Superior temporal gyrus (tissue), 1 donor: ENCODE data around the gene PARD3.
"Not testable (repeated sequence)": the region's sequence is repeated elsewhere in the genome, so short reads cannot be mapped to it uniquely, and the experiment has no call there.

ENCODE experiments used
- DNase-seq: peaks from one replicate; pipeline ENCODE4 v3.0.0-alpha.2; 2016; ENCODE audit errors: extremely low spot score

The PARD3 gene

DNA sequence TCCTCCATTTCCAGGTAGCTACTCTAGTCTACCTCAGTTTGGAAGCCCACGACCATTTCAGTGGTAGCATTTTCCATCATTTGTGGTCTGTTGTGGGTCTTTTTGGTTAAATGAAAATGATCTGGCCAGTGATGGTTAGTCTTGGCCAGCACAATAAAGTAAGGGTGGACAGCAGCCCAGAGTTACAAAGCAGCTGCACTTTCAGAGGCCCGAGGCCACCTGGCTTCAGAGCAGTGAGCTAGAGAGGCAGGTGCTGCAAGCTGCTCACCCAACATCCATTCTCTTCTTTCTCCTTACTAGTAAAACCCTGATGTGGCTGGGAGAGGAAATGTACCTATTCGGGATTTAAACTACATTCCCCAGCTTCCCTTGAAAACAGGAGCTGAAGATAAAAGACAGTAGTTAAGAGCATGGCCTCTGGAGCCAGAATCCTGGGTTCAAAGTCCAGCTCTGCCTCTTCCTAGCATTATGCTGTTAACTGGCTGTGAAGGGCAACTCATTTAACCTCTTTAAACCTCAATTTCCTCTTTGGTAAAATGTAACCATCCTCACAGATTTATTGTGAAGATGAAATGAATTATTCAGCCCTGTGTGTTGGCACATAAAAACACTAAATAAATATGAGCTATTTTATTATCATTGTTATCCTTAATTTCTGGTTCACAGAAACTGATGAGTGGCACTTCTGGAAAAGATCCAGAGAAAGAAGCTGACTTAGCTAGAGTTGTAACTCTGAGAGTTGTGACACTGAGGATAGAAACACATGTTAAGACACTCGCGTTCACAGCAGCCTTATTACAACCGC, 517.4 kb downstream of the PARD3 start:
- DNase-seq = no peak

DNA sequence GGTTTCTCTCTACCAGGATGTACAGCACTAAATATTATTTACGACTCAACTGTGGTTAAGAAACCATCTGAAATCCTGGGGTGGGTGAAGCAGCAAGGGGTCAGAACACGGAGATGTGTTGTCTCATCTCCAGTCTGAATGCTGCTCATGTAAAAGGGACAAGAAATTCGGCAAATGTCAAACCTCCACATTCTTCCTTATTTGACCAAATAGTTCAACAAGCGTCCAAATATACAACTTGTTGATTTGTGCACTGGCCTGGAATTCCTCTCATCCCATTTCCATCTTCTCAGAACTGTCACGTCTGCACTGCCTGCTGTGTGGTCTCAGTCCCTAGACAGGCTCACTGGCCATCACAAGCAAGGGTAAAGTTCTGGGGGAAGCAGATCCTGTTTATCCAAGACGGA, 520.0 kb downstream of the PARD3 start:
- DNase-seq = no peak

DNA sequence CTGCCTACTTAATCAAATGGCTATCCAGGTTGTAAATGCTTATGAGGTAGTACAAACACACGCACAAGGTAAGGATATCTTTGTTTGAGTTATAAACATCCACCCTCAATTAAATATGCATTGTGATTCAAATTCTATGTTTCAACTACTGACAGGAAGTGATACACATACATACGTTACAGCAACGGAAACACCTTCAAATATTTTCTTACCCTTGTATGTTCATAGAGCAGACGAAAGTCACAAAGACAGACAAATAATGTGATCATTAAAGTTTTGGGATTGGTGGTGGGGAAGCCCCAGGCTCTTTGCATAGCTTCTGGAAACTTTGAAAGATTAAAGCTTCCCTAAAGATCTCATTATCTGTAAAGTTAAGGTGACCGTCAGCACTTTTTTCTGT, 521.0 kb downstream of the PARD3 start:
- no peak for DNase-seq

DNA sequence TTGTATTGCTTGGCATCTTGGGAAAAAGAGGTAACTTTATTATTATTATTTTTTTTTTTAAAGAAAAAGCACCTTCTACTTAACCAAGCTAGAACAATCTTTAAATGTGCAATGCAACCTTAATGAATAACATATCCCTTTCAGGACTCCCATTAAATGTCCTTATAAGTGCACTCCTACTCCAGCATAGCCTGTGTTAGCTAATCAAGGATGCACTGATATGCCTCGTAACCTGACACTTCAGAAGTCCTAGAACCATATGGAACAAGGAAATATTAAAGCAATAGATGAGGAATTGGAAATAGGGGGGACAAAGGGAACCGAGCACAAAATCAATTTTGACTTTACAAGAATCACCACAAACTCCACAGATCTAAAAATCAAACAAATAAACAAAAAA, 522.4 kb downstream of the PARD3 start:
- no peak for DNase-seq

DNA sequence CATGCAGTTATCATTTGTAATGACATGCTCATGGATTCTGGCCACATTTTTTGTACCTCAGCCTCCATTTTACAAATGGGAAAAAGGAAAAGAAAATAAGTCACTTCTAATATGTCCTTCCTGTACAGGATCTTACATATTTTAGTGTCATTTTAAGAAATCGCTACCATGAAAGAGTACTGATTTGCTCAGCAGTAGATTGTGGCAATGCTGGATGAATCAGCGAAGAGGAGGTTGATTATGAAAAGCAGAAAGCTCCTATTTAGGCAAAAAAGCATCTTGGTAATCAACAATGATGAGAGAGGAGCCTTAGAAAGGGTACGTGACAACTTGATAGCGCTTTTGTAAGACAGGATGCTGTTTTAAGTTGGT, 522.9 kb downstream of the PARD3 start:
- DNase-seq = no peak

DNA sequence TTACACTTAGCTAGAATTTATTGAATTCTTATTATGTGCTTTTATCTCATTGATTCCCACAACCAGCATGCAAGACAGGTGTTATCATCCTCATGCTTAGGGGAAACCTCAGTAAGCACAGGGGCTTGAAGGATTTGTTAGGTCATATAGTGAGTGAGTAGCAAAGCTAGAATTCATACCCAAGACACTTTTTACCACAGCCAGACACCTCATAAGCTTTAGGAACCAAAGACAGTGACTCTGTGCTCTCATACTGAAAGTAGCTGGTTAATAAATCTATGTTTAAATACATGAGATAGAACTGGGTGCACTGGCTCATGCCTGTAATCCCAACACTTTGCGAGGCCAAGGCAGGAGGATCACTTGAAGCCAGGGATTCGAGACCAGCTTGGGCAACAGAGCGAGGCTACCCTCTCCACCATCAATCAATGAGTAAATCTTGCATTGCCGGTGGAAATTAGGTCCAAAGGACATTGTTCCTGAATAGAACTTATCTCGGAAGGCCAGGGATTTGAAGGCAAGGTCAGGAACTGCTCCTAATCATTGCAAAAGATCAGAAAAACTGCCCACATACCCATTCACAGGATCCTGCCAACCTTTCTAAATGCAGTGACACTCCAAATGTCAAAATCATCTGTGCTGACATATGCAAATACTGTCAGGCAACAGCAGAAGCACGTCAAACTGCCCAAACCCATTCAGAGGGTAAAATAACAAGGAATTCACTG, 523.5 kb downstream of the PARD3 start:
- no peak for DNase-seq

DNA sequence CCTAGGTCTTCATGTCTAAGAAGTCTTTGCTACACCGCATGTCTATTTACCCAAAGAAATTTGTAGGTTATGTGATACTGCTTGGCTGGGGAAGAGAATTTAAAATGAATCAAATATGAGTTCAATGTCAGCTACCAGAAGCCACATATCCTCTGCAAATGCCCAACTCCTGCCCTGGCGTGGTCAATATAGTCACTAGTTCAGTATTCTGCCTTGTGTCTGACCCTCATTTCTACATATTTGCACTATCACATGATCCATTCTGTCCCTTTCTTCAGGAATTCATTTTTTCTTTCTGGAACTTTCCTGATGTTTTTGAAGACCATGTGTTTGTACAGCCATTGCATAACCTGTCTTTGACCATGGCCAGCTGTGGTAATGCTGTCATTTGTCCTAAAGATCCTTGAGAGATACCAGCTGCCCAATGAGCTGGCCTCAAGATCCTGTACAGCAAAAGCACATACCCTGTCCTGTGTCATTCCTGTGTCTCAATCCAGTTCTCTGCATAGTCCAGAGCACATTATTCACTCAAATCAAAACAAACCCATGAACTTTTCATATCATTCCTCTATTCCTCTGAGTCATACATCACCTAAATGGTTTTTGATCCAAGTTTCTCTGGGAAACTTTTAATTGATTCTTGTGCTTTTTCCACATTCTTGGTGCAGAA, 524.5 kb downstream of the PARD3 start:
- DNase-seq = no peak

DNA sequence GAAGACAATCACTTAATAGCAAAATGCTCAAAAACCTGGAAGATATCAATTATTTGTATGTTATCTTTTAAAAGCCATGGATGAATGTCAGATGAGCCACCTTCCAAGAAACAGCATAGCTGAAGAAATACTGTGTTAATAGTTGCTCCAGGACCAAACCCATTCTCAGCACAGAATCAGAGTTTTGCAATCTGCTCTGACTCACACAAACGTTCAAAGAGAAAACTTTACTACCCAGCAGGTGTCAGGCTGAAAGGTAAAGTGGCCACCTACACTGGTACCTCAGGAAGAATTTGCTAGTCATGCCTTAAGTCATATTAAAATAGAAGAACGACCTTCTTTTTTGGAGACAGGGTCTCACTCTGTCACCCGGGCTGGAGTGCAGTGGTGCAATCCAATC, 526.5 kb downstream of the PARD3 start:
- no peak for DNase-seq

DNA sequence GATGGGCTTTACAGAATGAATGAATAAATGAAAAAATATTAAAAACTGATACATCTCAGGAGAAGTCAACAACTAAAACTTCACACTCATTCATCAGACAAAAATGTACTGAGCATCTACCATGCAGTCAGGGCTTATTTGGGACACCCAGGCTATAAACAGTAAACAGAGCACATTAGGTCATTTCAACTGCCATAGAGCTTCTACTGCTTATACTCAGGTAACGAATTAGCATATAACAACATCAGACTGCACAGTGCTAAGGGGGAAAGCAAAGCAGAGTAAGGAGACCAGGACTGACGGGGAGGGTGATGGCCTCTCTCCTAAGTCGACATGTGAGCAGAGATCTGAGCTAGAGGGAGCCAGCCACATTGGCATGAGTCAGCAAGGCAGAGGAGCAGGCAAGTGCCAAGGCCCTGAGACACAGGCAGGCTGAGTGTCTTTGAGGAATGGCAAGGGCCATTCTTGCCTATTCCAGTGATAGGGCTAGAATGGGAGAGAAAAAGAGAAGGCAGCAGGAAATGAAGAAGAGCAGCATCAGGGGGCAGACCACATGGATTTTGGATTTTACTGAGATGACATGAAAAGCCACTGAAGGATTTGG, 528.9 kb downstream of the PARD3 start:
- DNase-seq = no peak

DNA sequence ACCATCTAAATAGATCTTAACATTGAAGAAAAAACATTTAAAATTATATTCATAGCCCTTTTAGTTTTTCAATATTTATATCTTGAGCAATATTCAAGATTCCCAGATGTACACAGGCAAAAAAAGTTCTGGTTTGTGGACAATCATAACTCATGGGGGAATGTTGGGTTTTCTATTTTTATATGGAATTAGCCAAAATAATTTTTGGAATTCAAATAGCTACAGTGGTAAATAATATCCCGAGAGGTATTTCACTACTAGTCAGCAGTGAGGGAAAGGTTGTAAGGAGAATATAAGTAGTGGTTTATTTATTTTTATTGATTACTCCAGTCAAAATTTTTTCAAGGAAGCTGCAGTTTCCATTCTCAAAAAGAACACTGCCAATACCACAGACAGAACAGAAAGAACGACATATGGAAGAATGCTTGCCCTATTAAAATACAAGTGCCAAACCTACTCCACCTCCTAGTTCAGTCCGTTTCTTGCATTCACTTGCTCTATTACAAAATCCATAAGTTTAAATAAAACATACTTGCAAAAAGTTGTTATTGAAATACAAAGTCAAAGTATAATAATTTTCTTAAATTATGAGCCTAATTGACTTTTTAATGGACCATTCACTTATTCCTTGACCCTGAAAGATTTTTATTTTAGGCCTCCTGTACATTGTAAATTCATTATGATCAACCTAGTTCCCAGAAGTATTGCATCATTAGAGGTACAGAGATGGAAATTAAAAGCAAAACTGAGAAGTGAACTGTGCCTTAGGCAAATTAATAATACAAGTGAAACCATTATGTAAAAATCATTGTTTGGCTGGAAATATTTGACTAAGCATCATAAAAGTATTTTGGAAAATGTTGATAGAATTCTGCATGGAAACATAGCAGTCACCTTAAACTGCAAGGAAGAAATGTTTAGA, 533.2 kb downstream of the PARD3 start:
- DNase-seq = no peak

DNA sequence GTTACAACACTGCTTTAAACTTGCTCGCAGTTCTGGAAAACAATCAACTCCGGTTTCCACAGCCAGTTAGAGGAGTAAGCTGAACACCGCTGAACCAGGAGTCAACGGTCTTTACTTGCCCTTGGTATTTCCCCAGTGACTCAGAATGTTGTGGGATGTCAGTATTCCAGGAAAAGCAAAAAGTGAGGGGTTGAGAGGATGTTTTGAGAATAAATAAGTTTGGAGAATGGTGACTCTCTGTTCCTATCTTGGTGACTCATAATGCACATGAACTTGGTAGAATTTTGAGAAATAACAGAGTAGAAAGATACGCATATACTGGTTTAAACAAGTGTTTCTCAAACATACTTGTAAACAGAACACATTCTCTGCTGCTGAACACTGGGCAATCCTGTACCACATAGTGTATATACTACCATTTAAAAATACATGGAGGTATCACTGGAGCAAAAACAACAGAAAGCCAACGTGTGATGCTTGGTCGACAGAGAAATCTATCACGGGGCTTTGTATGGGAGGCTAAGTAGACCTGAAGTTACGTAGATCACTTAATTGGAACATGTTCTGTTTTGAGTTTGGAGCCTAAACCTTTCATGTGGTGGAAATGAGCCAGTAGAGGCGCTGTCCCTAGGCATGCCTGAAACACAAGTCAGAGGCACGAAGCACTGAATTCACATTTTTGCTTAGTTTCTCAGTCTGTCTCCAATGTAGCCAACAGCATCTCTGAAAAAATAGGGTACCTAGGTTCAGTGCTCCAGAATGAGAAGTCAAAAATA, 534.3 kb downstream of the PARD3 start:
- DNase-seq = no peak

DNA sequence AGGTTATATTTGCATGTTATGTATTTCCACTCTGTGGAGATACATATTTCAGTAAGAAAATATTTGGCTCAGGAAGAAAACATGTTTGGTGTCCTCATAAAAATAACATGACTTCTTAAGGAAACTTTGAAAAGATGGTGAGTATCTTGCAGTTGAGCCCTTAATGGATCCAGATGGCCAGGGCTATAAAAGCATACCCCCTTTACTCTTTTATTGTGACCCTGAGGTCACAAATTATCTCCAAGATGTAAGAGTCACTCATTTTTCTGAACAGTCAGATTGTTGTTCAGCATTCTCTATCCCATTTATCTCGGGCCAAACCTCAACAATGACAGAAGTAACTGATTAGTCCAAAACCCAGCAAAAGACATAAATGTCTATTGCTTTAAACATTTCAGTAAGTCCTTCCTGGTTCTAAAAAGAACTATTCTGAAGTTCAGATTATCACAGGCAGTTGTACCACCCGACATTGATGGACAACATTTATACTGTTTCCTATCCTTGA, 539.4 kb downstream of the PARD3 start:
- no peak for DNase-seq

DNA sequence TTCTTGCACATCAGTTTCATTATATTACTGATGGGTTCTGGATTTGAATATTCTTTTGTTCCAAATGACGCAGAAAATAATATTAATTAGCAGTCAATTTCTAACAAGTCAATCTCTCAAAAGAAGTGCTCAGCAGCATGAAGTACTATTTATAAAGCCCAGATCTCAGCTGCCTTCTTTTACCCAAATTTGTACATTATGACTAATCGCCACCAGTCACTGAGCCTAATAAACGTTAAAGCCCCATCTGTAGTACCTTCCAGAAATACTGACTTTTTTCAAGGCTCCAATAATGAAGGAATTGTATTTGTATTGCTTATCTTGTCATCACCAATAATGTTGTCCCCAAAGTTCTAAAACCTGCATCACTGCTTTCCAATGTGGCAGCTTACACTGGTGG, 540.2 kb downstream of the PARD3 start:
- no peak for DNase-seq

DNA sequence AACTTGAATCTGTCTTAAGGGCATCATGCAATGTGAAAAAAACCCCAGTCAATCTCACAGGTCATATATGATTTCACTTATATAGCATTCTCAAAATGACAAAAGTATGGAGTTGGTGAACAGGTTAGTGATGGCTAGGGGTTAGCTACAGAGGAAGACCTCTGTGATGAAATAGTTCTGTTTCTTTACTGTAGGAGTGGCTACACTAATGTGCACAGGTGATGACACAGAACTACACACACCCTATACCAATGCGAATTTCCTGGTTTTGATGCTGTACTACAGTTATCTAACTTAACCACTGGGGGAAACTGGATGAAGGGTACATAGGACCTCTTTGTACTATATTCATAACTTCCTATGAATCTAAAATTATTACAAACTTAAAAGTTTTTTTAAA, 541.8 kb downstream of the PARD3 start:
- no peak for DNase-seq

DNA sequence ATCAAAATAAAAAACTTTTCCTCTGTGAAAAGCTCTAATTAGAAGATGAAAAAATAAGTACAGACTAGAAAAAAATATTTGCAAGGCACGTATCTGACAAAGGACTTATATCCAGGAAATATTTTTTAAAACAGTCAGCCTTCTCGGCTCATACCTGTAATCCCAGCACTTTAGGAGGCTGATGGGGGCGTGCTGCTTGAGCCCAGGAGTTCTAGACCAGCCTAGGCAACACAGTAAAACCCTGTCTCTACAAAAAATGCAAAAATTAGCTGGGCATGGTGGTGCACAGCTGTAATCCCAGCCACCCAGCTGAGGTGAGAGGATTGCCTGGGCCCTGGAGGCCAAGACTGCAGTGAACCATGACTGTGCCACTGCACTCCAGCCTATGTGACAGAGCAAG, 542.8 kb downstream of the PARD3 start:
- no peak for DNase-seq

DNA sequence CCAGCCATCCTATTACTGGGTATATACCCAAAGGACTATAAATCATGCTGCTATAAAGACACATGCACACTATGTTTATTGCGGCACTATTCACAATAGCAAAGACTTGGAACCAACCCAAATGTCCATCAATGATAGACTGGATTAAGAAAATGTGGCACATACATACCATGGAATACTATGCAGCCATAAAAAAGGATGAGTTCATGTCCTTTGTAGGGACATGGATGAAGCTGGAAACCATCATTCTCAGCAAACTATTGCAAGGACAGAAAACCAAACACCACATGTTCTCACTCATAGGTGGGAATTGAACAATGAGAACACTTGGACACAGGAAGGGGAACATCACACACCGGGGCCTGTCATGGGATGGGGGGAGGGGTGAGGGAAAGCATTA, 546.7 kb downstream of the PARD3 start:
- DNase-seq = not testable (repeated sequence)

DNA sequence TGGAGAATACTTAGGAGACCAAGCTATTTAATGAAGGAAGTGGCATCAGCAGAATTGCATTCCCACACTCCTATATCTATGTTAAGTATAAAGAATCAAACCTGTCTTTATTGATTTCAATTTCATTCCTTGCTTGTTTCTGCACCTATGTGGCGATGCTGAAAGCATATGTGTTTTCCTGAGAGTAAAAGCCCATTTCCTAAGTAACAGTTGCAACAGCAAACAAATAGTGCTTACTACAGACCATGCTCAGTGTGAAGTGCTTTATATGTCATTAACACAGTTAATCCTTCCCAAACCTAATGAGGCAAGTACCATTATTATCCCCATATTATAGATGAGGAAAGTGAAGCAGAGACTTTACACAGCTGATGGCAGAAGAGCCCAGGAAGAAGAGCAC, 552.1 kb downstream of the PARD3 start:
- no peak for DNase-seq

DNA sequence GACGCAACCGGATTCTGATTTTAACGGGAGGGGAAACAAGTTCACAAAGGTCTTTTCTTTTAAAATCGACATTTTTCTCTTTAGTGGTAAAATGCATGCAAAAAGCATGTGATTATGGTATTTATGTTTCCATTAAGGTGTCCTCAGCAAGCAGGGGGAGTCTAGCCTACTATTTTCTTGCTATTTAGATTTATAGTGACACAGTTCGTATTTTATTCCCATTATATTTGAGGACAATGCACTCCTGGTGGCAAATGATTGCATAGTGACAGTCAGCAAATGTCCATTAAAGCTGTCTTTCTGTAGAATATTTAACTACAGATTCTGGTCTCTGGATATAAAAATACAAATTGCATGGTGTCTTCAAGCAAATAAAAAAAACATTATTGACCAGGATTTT, 554.2 kb downstream of the PARD3 start:
- DNase-seq = no peak

DNA sequence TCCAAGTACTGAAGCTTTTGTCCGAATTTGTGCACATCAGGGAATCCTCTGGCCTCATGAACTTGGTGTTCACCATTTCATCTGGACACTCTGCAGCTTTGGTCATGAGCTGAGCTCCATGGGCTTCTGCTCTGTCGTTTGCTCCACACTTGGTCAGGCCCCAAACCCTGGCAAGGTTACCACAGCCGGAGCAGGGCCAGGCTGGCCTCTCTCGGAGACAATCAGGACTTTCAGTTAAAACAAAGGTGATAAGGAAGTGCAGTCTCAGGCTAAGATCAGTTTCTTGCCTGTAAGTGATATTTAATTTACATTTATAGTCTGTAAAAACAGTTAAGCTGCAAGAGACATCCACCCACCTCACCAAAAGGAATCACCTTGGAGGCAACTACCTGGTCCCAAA, 558.9 kb downstream of the PARD3 start:
- no peak for DNase-seq

DNA sequence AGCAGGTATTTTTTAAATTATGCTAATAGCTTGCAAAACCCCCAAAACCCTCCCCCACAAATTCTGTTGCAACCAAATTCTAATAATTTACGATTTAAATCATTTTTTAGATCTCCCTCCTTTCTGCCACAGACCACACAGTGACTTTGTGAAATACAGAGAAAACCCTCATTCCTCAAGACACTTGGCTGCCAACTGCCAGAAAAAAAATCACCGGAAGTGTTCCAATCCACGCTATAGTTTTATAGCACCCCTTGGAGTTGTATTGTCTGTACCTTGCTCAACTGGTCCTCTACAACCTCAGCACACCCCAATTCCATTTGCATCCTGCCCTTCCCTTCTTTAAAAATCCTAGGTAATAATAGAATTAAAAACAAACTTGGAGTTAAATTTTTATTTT, 560.1 kb downstream of the PARD3 start:
- DNase-seq = no peak
